Erythroblast (primary cell): ENCODE results near the gene NCAPD2.

Experiments
- GATA1 ChIP-seq: IDR thresholded peaks from 2 replicates; pipeline ENCODE4 v1.6.1; 2011; ENCODE audit warnings: low read depth, mild to moderate bottlenecking, control low read depth, low read length, moderate library complexity
- POLR2A ChIP-seq: IDR thresholded peaks from 2 replicates; pipeline ENCODE4 v1.6.1; 2011; ENCODE audit warnings: mild to moderate bottlenecking, low read length

DNA sequence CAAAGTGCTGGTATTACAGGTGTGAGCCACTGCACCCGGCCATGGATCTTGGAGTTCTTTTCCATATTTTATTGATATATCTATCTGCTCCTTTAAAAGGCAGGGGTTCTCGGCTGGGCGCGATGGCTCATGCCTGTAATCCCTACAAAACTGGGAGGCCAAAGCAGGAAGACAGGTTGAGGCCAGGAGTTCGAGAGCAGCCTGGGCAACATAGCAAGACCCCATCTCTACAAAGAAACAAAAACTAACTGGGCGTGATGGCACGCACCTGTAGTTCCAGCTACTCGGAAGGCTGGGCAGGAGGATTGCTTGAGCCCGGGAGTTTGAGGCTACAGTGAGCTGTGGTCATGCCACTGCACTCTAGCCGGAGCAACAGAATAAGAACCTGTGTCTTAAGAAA lies 28.3 kb downstream of the NCAPD2 start:
- no peak for TF ChIP-seq POLR2A
- TF ChIP-seq GATA1 = no peak
